Activated CD4-positive, alpha-beta memory T cell treated with anti-CD3 and anti-CD28 coated beads, Interleukin-2, amount 10 ng/mL, durations not matched to agents 7 days and 5 days (primary cell): ENCODE data around the gene ANTXR2. TPM values are rescaled to one million over a fixed set of nuclear protein-coding genes. Genes with fewer than 3 reads are reported as not detected.
A peak's percentile ranks its signal among the peaks of the same experiment; 100 is the strongest.
"Not testable (repeated sequence)": the region's sequence is repeated elsewhere in the genome, so short reads cannot be mapped to it uniquely, and the experiment has no call there.

Experiments used
- CTCF ChIA-PET: fragments of 350-600 bp; sonication (Branson Sonifier 250); formaldehyde crosslinking; loops from one replicate; lab custom pipeline; 2021; ENCODE audit warnings: antibody characterized with exemption, inconsistent platforms; lab: Charles Lee
- POLR2A ChIA-PET: fragments of 350-600 bp; sonication (Branson Sonifier 250); formaldehyde crosslinking; loops from one replicate; lab custom pipeline; 2021; ENCODE audit warnings: antibody characterized with exemption; lab: Charles Lee
- DNase-seq: peaks from one replicate; pipeline ENCODE4 v3.0.0-alpha.2; 2020
- H3K27ac Mint-ChIP-seq: one replicate; pipeline ENCODE4 v1.8.0; 2021; ENCODE audit warnings: mild to moderate bottlenecking, mixed read lengths
- H3K27me3 Mint-ChIP-seq: one replicate; pipeline ENCODE4 v1.8.0; 2021; ENCODE audit warnings: mixed read lengths
- H3K36me3 Mint-ChIP-seq: one replicate; pipeline ENCODE4 v1.8.0; 2021; ENCODE audit warnings: low read depth, mixed read lengths
- H3K4me1 Mint-ChIP-seq: one replicate; pipeline ENCODE4 v1.8.0; 2021; ENCODE audit warnings: mixed read lengths
- H3K4me3 Mint-ChIP-seq: one replicate; pipeline ENCODE4 v1.8.0; 2021; ENCODE audit warnings: mild to moderate bottlenecking, mixed read lengths
- H3K9me3 Mint-ChIP-seq: one replicate; pipeline ENCODE4 v1.8.0; 2021; ENCODE audit warnings: mixed read lengths
- total RNA-seq, 2 experiments: library from RNA; stranded (reverse); gene quantifications; one replicate each; pipeline ENCODE4 v1.2.3, GENCODE V29; 2021

Gene ANTXR2
- 100 to 1,000 TPM; 113 to 114 TPM for total RNA-seq

DNA sequence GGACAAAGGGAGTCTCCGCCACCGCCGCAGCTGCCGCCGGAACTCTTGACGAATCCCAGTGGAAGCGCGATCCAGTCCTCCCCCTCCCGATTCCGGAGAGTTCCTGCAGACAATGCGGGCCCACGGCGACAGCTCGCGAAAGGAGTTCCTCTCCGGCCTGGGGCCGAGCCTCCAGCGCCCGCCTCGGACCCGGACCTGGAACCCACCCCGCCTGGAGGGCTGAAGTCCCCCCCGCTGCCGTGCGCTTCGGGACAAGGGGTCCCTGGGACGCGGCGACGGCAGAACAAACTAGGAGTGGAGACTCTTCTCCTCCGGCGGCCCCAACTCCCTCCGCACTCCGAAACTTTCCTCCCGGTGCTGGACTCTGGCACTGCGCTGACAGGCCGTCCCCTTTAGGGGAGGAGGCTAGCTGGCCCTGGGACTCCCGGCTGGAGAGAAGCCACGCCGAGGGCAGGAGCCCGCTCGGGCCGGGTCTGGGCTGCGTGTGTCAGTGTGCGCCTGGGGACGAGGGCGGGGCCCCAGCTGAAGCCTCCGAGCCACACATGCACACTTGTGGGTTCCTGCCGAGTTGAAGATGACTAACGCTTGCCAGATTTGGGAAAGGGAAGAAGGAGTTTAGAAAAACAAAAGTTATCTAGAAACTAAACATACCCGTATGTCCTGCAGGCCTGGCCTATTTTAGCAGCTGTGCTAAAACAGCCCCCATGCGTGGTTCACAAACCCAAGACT is at the start of gene ANTXR2:
TSS of gene ANTXR2 (minus strand) at position 486 of the 729 bp plus-strand sequence. CDS start 669 bp downstream, outside the sequence.
- Mint-ChIP-seq H3K27me3 (no peaks in the 10 kb centered on the region), H3K9me3 (no peaks in the 10 kb centered on the region), H3K27ac (peak within 1 kb of the TSS; percentile 92), H3K36me3 (peaks cover 52% of the 10 kb centered on the region), H3K4me3 (peak within 1 kb of the TSS; percentile 87), H3K4me1 (peaks cover 73% of the 10 kb centered on the region)
- peak; percentile 83 for DNase-seq
- CTCF ChIA-PET: interaction anchor here (0.8 to 3.6 kb wide), 15 partner anchors 9 to 158 kb away, joined by 3 to 28 read pairs (median 5); no protein-coding TSS in a partner anchor
- POLR2A ChIA-PET: interaction anchor here (0.6 to 4.9 kb wide), 25 partner anchors 9 to 140 kb away, joined by 3 to 71 read pairs (median 6); no protein-coding TSS in a partner anchor

DNA sequence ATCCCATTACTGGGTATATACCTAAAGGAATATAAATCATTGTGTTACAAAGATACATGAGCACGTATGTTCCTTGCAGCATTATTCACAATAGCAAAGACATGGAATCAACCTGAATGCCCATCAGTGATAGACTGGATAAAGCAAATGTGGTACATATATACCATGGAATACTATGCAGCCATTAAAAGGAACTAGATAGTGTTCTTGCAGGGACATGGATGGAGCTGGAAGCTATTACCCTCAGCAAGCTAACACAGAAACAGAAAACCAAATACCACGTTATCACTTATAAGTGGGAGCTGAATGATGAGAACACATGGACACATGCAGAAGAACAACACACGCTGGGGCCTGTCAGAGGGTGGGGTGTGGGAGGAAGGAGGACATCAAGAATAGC is 48.8 kb upstream of the ANTXR2 start:
- peaks cover 34% of the 10 kb centered on the region for H3K4me1 Mint-ChIP-seq
- H3K27me3 Mint-ChIP-seq, H3K27ac Mint-ChIP-seq, DNase-seq, H3K4me3 Mint-ChIP-seq: not testable (repeated sequence)
- peaks cover 33% of the 10 kb centered on the region for H3K9me3 Mint-ChIP-seq
- ChIA-PET CTCF (interaction anchor here (0.7 kb wide), 1 partner anchor 204 kb away, joined by 5 read pairs; no protein-coding TSS in a partner anchor), POLR2A (interaction anchor here (0.9 to 1.4 kb wide), 3 partner anchors 49 to 81 kb away, joined by 3 read pairs; partner anchors contain the start of gene ANTXR2)
- H3K36me3 Mint-ChIP-seq: peaks cover 33% of the 10 kb centered on the region

DNA sequence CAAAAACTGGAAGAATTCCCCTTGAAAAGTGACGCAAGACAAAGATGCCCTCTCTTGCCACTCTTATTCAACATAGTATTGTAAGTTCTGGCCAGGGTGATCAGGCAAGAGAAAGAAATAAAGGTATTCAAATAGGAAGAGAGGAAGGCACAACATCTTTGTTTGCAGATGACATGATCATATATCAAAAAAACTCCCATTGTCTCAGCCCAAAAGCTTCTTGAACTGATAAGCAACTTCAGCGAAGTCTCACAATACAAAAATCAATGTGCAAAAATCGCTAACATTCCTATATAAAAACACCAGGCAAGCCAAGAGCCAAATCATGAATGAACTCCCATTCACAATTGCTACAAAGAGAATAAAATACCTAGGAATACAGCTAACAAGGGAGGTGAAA is 46.6 kb upstream of the ANTXR2 start:
- DNase-seq, POLR2A ChIA-PET, H3K4me3 Mint-ChIP-seq, H3K27ac Mint-ChIP-seq, H3K27me3 Mint-ChIP-seq: not testable (repeated sequence)
- peaks cover 35% of the 10 kb centered on the region for H3K36me3 Mint-ChIP-seq
- CTCF ChIA-PET: interaction anchor here (0.8 kb wide), 1 partner anchor 53 kb away, joined by 3 read pairs; no protein-coding TSS in a partner anchor
- peaks cover 13% of the 10 kb centered on the region for H3K4me1 Mint-ChIP-seq
- H3K9me3 Mint-ChIP-seq: peaks cover 34% of the 10 kb centered on the region

DNA sequence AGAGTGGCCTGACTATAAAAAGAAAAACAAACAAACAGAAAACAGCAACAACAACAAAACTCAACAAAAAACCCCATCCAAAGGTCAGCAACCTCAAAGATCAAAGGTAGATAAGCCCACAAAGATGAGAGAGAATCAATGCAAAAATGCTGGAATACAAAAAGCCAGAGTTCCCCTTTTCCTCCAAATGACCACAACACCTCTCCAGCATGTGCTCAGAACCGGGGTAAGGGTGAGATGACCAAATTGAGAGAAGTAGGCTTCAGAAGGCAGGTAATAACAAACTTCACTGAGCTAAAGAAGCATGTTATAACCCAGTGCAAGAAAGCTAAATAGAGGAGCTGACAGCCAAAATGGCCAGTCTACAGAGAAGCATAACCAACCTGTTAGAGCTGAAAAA is 43.5 kb upstream of the ANTXR2 start:
- peaks cover 2% of the 10 kb centered on the region for H3K4me1 Mint-ChIP-seq
- CTCF ChIA-PET: interaction anchor here (1.4 kb wide), 1 partner anchor 86 kb away, joined by 3 read pairs; no protein-coding TSS in a partner anchor
- DNase-seq: no peak
- H3K27ac Mint-ChIP-seq: no peak overlapping the region
- H3K9me3 Mint-ChIP-seq: peaks cover 32% of the 10 kb centered on the region
- peaks cover 35% of the 10 kb centered on the region for H3K36me3 Mint-ChIP-seq
- POLR2A ChIA-PET: no interaction called here
- peaks cover 6% of the 10 kb centered on the region for H3K27me3 Mint-ChIP-seq
- no peak overlapping the region for H3K4me3 Mint-ChIP-seq

DNA sequence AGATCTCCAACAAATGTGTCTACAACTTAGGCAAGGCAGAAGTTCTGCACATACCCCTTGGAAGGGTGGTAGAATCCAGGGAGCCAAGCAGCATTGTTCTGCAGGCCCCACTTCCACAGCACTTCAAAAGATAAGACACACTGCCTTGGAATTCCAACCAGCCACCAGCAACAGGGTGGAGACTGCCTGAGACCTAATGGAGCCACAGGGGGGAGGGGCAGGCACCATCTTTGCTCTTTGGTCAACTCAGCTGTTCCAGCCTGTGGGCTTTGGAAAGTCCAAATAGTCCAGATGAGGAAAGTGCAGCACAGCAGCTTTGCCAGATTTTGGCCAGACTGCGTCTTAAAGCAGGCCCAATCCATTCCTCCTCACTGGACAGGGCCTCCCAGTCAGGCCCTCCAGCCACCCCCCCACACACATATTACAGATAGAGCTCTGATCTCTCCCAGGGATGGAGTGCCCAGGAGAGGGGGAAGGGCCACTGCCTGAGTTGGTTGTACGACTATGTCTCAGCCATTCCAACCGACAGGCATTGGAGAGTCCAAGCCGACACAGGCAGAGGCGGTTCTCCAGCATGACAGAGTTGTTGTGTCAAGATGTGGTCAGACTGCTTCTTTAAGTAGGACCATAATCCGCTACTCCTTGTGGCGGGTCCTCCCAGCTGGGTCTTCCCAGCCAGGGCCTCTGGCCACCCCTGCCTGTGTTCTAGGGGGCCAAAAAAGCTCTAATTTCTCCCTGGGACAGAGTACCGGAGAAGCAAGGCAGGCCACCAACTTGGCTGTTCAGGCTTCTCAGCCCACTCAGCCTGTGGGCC is 42.5 kb upstream of the ANTXR2 start:
- Mint-ChIP-seq H3K36me3 (peaks cover 34% of the 10 kb centered on the region), H3K27ac (no peak overlapping the region), H3K4me3 (no peak overlapping the region), H3K27me3 (peaks cover 6% of the 10 kb centered on the region), H3K9me3 (peaks cover 28% of the 10 kb centered on the region), H3K4me1 (peaks cover 2% of the 10 kb centered on the region)
- DNase-seq: no peak
- ChIA-PET CTCF (no interaction called here), POLR2A (no interaction called here)

DNA sequence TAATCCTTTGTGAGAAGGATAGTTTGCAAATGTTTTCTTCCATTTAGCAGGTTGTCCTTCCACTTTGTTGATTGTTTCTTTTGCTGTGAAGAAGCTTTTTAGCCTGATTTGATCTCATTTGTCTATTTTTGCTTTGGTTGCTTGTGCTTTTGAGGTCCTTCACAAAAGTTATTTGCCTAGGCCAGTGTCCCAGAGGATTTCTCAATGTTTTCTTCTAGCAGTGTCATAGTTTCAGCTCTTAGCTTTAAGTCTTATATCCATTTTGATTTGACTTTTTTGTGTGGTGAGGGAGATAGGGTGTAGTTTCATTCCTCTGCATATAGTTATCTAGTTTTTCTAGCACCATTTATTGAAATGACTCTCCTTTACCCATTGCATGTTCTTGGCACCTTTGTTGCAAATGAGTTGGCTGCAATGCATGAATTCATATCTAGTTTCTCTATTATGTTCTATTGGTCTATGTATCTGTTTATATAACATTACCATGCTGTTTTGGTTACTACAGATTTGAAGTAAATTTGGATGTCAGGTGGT is 41.8 kb upstream of the ANTXR2 start:
- Mint-ChIP-seq H3K36me3 (peaks cover 26% of the 10 kb centered on the region), H3K27ac (no peak overlapping the region), H3K9me3 (peaks cover 27% of the 10 kb centered on the region), H3K4me1 (peaks cover 2% of the 10 kb centered on the region), H3K4me3 (no peak overlapping the region), H3K27me3 (peaks cover 8% of the 10 kb centered on the region)
- ChIA-PET POLR2A (no interaction called here), CTCF (no interaction called here)
- no peak for DNase-seq

DNA sequence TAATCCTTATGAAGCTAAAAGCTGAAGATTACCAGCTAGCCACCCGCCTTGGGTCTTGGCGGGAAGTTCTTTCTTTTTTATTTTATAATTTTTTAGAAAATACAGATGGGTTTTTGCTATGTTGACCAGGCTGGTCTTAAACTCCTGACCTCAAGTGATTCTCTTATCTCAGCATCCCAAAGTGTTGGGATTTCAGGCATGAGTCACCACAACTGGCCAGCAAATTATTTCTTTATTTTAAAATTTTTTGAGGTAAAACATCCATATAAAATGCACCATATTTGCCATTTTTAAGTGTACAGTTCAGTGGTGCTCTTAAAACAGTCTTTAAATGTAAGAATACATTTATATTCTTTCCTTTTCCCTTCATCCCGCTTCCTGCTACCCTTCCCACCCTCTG is 40.6 kb upstream of the ANTXR2 start:
- Mint-ChIP-seq H3K27me3 (peaks cover 12% of the 10 kb centered on the region), H3K4me3 (no peak overlapping the region), H3K27ac (no peak overlapping the region), H3K4me1 (peaks cover 2% of the 10 kb centered on the region), H3K9me3 (peaks cover 25% of the 10 kb centered on the region), H3K36me3 (peaks cover 18% of the 10 kb centered on the region)
- ChIA-PET CTCF (no interaction called here), POLR2A (interaction anchor here (0.6 kb wide), 1 partner anchor 43 kb away, joined by 3 read pairs; no protein-coding TSS in a partner anchor)
- DNase-seq: no peak

DNA sequence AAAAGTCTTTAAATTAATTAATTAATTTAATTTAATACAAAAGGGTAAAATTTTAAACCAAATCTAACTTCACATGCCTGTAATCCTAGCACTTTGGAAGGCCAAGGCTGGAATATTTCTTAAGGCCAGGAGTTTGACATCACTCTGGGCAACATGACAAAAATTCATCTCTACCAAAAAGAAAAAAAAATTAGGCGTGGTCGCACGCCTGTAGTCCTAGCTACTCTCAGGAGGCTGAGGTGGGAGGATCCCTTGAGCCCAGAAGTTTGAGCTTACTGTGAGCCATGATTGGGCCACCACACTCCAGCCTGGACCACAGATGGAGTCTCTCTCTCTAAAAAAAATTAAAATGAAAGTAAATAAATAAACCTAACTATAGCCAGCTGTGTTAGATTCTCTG is 39.2 kb upstream of the ANTXR2 start:
- Mint-ChIP-seq H3K9me3 (peaks cover 21% of the 10 kb centered on the region), H3K27me3 (peaks cover 9% of the 10 kb centered on the region), H3K4me3 (no peak overlapping the region), H3K36me3 (peaks cover 14% of the 10 kb centered on the region), H3K4me1 (peaks cover 2% of the 10 kb centered on the region), H3K27ac (no peak overlapping the region)
- no peak for DNase-seq
- POLR2A ChIA-PET: no interaction called here
- CTCF ChIA-PET: no interaction called here

DNA sequence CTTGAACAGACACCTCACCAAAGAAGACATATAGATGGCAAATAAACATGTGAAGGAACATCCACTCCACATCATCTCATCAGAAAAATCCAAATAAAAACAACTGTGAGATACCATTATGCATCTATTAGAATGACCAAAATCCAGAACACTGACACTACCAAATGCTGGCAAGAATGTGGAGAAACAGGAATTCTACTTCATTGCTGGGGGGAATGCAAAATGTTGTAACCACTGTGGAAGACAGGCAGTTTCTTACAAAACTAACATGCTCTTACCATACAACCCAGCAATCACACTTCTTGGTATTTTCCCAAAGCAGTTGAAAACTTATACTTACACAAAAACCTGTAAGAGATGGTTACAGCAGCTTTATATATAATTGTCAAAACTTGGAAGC is 38.2 kb upstream of the ANTXR2 start:
- ChIA-PET POLR2A (no interaction called here), CTCF (no interaction called here)
- peaks cover 21% of the 10 kb centered on the region for H3K9me3 Mint-ChIP-seq
- H3K4me3 Mint-ChIP-seq: no peak overlapping the region
- H3K27me3 Mint-ChIP-seq: peaks cover 9% of the 10 kb centered on the region
- no peak for DNase-seq
- peaks cover 18% of the 10 kb centered on the region for H3K36me3 Mint-ChIP-seq
- peaks cover 2% of the 10 kb centered on the region for H3K4me1 Mint-ChIP-seq
- no peak overlapping the region for H3K27ac Mint-ChIP-seq

DNA sequence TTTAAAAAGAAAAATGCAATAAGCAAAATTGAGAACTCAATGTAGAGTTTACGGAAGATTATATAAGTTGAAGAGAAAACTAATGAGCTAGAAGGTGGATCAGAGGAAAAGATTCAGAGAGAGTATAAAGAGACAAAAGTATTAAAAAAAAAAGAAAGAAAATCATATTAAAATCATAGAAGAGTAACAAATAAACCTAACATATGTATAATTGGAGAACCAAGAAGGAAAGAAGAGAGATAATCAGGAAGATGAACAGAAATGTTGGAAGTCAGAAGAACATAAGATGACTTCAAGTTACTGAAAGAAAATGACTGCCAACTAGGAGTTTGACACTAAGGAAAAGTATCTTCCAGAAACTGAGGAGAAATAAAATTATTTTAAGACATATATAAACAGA is 34.3 kb upstream of the ANTXR2 start:
- ChIA-PET POLR2A (no interaction called here), CTCF (no interaction called here)
- H3K27ac Mint-ChIP-seq: no peak overlapping the region
- no peak for DNase-seq
- H3K27me3 Mint-ChIP-seq: peaks cover 6% of the 10 kb centered on the region
- H3K9me3 Mint-ChIP-seq: peaks cover 19% of the 10 kb centered on the region
- H3K4me1 Mint-ChIP-seq: peaks cover 2% of the 10 kb centered on the region
- peaks cover 23% of the 10 kb centered on the region for H3K36me3 Mint-ChIP-seq
- no peak overlapping the region for H3K4me3 Mint-ChIP-seq

DNA sequence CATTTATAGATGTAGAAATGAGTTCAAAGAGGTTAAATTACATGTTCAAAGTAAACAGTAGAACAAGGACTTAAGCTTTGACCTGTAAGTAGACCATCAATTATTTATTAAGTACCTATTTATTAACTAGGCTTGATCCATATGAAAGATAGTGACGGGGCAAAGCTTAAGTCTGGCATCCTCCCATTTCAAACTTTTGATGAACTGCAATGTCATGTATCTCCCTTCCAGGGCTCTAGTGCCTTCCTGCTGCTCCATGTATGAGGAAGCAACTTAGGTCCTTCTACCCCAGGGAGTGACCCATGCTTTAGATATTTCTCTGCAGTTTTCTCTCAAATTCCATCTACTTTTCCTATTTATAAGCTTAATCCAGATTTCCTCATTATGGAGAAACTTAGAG is 31.9 kb upstream of the ANTXR2 start:
- CTCF ChIA-PET: interaction anchor here (0.8 kb wide), 1 partner anchor 20 kb away, joined by 3 read pairs; no protein-coding TSS in a partner anchor
- Mint-ChIP-seq H3K4me1 (peaks cover 7% of the 10 kb centered on the region), H3K4me3 (no peak overlapping the region), H3K27ac (no peak overlapping the region), H3K36me3 (peaks cover 23% of the 10 kb centered on the region), H3K27me3 (peaks cover 5% of the 10 kb centered on the region), H3K9me3 (peaks cover 18% of the 10 kb centered on the region)
- no peak for DNase-seq
- POLR2A ChIA-PET: interaction anchor here (0.7 kb wide), 1 partner anchor 21 kb away, joined by 3 read pairs; no protein-coding TSS in a partner anchor

DNA sequence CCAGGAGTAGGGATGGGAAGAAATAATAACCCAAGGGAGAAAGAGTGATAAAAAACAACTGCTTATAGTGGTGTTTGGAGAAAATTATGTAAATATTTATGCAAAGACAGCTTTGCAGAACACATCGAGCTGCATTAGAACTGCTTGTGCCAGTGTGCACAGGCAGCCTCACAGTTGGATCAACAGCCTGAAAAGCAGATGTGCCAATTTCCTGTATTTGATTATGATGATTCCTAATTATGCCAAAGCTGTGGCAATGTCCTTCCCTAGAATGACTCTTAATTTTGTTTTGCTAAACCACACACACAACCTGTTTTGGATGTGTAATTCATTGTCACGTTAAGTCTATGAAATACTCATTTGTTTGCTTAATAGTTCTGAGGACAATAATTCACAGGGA is 30.6 kb upstream of the ANTXR2 start:
- no peaks in the 10 kb centered on the region for H3K27me3 Mint-ChIP-seq

DNA sequence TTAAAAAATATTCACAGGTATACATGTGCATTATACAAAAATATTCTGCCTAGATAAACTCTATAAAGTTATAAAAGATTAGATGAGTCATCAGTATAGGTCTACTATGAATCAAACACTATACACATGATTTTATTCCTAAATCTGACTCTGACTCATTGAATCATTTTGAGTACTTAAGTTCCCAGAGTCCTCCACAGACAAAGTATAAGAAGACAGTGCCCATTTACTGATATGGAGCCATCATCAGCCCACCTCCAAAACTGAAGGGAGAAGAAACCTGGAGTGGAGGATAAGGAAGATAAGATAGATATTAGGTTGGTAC is 28.7 kb upstream of the ANTXR2 start:
- Mint-ChIP-seq H3K27me3 (no peaks in the 10 kb centered on the region), H3K4me3 (no peak overlapping the region), H3K9me3 (peaks cover 6% of the 10 kb centered on the region), H3K27ac (no peak overlapping the region), H3K4me1 (peaks cover 10% of the 10 kb centered on the region), H3K36me3 (peaks cover 13% of the 10 kb centered on the region)
- ChIA-PET CTCF (no interaction called here), POLR2A (no interaction called here)
- DNase-seq: no peak

More for the DNA sequence above, 30.6 kb upstream of the ANTXR2 start:
- ChIA-PET POLR2A (no interaction called here), CTCF (no interaction called here)
- H3K4me3 Mint-ChIP-seq: no peak overlapping the region
- peaks cover 10% of the 10 kb centered on the region for H3K4me1 Mint-ChIP-seq
- no peak for DNase-seq
- no peak overlapping the region for H3K27ac Mint-ChIP-seq
- peaks cover 26% of the 10 kb centered on the region for H3K36me3 Mint-ChIP-seq
- H3K9me3 Mint-ChIP-seq: peaks cover 15% of the 10 kb centered on the region
